ENCODE measurements around the gene ERBB4.

The ERBB4 gene

DNA sequence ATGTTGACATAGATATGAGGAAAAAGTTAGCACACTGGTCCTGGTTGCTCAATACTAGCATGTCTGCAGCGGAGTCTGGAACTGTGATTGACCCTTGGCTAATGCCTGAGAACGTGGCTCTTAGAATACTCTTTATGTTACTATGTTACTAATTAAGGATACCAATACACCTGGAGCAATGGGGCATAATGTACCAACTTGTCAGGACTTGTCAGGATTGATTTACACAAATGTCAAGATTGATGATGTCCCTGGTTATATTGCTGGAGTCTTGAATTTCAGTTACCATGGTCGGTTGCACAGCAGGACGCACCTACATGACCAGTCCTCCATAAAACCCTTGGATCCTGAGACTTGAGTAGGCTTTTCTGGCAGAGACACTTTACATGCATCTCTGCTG is 1171.3 kb downstream of the ERBB4 start:
- no peak for FAIRE-seq
- no peak for DNase-seq (ENCODE audit: low spot score)

DNA sequence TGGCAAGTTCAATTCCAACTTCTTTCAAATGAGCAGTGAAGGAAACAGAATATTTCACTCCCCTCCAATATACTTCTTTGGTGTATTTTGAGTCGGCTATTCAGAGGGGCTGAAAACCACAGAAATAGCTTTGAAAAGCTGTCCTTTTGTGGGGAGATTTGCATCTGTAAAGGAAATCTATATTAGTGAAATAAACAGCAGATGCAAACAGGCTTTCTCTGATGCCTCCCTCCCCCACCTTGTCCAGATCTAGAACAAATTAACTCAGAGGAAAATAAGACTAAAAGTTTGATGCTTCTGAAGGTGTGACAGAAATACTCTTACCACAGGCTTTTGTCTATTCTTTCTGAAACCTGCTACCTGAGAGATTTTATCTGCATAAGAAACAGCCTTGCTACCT is 1173.7 kb downstream of the ERBB4 start:
- FAIRE-seq (no peak), DNase-seq (ENCODE audit: low spot score) (no peak)

DNA sequence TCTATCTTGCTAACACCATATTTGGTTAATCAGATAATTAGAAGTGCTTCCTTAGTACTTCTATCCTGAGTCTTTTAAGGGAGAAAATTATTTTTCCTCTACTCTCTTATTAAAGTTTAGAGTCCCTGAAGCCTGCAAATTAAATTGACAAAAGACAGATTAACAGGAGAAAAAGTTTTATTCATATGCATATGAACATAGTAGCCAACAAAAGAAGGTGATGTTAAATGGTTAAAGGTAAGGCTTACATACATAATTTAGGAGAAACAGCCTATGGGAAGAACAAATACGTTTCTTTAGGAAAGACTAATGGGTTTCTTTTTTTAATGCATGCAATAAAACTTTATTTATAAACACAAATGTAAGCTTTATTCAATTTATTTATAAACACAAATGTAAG is 1177.2 kb downstream of the ERBB4 start:
- FAIRE-seq (no peak), DNase-seq (ENCODE audit: low spot score) (no peak)

DNA sequence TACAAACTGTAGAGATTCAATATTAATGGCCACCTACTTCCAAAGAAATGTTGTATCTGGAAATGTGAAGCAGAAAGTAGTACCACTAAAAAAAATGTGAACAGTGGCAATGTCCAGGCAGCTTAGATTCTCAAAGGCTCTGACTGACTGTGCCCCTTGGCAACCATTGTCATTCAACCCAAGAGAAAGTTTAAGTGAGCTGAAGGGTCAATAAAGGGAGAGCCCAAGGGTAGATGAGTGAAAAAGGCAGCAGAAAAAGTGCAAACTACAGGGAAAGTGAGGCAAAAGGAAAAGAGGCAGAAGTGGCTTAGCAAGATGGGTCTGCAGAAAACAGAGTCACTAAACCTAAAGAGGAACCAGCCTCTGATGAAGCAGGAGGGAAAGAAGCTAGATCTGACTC is 1179.3 kb downstream of the ERBB4 start:
- FAIRE-seq (no peak), DNase-seq (ENCODE audit: low spot score) (no peak)

DNA sequence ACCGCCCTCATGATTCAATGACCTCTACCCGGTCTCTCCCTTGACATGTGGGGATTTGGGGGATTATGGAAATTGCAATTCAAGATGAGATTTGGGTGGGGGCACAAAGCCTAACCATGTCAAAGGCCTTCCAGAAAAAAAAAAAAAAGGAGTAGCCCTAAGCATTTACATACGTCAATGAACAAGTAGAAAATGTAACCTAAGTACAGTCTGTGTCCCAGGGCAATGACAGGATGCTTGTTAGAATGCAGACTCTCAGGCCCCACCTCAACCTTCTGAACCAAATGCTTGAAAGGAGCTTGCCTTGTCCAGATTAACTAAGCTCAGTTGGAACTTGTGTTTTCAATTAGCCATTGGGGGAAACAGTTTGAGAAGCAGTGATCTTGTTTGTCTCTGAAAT is 1180.1 kb downstream of the ERBB4 start:
- FAIRE-seq = no peak

DNA sequence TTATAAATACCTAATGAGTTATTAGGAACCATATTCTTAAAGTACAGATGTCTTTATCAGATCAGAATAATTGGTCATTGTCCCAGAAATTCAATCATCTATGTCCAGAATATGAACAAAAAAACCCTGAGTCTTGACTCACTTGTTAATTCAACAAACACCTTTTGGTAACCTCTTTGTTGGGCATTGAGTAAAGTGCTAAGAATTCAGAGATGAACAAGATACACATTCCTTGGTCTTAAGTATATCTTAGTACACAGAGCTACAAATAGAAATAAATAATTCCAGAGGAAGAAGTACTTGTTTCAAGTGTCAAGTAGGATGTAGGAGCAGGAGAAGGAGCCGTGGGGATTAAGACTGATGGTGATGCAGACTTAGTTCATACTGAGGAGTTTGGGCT is 1184.1 kb downstream of the ERBB4 start:
- no peak for FAIRE-seq
- DNase-seq (ENCODE audit: low spot score) = no peak

More for the DNA sequence above, 1180.1 kb downstream of the ERBB4 start:
- DNase-seq (ENCODE audit: low spot score) = no peak

DNA sequence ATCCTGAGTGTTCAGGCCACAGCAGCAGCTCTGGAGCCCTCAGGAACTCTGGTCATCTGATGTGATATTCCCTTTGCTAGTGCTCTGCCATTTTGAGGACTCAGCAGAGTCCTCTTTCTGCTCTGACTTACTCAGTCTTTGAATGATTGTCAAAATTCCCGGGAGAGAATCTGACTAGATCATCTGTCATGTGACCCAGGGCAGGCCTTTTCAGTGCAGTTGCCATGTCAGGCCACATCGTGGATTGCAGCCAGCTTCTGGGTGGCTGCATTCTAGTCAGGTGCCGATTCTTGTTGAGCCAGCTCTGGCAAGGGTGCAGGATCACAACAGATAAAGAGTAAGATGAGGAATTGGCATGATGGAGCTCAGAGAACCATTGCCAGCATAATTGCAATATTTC is 1186.6 kb downstream of the ERBB4 start:
- FAIRE-seq (no peak), DNase-seq (ENCODE audit: low spot score) (no peak)

DNA sequence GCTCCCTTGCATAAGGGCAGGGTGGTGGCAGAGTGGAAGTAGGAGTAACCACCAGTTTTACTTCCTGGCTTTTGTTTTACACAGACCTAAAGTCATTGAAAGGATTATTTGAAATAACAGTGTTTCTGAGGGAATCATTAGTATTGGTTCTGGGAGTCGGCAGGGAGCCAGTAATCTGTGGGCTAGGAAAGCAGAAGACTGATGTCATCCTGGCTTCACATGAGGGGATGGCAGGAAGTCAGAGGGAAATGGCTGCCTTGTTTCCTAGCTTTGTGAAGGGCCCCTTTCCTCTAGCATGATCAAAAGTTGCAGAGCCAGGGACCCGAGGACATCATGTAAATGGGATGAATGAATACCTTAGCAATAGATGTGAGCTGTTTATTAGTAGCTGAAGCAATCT is 1189.6 kb downstream of the ERBB4 start:
- DNase-seq (ENCODE audit: low spot score) (no peak), FAIRE-seq (no peak)

DNA sequence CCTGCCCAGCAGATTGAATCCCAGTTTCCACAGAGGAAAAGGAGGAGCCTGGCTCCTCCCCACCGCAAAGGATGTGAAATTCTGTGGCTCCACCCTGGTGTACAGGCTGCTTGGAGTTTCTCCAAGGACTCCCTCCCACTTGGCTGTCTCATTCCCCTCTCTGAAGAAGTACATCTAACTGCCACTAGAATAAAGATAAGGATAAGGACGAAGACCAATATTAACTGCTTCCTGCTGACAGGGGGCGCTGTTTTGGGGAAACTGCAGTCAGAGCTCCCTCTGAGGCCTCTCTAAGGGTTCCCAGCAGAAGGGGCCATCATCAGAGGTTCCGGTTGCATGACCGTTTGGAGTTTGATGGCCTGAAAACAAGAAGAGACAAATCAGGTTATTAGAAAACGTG is 1191.3 kb downstream of the ERBB4 start:
- FAIRE-seq = no peak
- DNase-seq (ENCODE audit: low spot score) = no peak

DNA sequence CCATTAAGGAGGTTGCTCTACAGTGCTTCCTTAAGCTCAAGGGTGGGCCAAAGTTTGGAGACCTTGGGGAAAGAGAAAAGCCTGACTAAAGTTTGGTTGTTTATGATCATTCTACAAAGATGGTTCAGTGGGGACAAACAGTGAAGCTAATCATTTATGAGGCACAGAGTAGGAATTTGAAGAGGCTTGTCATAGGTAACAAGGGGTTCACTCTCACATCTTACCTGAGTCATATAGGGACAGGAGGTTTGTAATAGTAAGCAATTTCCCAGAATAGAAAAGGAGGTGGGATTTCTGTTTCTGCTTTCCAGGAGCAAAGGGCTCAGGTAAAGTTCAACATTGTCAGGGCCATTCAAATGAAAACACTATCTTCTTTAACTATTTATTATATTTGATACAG is 1194.3 kb downstream of the ERBB4 start:
- no peak for FAIRE-seq
- DNase-seq (ENCODE audit: low spot score) = no peak

DNA sequence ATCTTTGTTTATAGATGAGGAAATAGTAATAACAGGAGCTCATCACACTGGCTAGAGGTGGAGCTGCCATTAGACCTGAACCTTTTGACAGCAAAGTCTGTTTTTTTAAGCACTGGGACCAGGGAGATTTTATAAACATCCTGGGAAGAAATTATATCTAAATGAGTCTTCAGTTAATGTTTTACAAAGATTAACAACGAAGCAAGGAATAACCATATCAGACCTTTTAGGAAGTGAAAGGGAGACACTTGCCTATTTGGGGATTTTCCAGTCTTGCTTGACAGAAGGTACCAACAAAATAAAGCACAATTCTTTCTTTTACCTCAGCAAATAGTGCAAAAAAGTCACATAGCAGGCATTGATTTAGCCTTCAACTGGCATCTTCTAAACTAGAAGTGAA is 1205.2 kb downstream of the ERBB4 start:
- FAIRE-seq = no peak
- no peak for DNase-seq (ENCODE audit: low spot score)

DNA sequence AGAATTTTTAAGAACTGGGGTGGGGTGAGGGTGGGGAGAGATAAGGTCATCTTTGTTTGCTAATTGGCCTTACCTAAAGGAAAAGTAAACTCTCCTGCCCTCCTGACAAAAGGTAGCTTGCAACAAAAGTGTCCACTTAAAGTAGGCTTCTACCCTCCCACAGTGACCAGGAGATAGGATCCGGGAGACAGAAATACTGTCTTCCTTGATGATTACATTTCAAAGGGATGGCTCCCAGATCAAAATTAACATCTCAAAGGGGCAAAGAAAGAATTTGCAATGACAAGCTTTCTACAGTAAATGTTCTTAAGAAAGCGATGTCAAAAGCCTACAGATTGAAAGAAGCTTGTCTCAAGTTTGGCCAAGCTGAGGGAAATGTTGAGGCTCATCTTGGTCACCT is 1206.9 kb downstream of the ERBB4 start:
- DNase-seq (ENCODE audit: low spot score) (no peak), FAIRE-seq (no peak)

DNA sequence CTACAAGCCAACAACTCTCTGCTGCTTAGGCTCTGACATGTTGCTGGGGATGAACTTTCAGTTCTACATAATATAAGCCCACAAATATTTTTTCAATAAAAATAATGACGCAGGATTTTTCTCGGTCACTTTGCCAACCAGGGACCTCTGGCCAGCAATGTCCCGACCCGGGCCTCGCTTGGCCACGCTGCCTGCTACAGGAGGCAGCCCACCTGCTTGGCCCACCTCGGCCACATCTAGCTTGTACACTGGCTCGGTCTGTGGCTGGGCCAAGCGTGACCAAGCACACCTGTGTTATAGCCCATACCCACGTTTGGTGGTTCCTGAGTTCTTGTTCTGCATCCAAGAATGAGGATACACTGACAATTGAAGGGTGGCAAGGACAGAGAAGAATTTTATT is 1208.7 kb downstream of the ERBB4 start:
- no peak for DNase-seq (ENCODE audit: low spot score)
- no peak for FAIRE-seq

DNA sequence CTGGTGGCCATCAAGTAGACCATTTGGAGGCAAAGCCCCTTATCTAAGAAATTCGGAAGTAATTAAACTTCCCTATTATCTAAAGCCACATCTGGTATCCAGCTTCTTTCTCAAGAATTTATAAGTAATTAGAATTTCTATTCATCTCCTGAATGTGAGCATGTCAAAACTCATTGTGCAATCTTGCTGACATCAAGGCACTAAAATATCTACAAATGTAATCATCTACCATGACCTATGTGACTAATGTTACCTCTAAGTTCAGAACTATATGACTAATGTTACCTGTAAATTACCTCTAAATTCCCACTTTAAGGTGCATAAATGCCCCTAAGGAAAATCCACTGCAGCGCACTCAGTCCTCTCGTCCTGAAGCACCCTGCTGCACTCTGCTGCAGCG is 1209.2 kb downstream of the ERBB4 start:
- DNase-seq (ENCODE audit: low spot score) (no peak), FAIRE-seq (no peak)

DNA sequence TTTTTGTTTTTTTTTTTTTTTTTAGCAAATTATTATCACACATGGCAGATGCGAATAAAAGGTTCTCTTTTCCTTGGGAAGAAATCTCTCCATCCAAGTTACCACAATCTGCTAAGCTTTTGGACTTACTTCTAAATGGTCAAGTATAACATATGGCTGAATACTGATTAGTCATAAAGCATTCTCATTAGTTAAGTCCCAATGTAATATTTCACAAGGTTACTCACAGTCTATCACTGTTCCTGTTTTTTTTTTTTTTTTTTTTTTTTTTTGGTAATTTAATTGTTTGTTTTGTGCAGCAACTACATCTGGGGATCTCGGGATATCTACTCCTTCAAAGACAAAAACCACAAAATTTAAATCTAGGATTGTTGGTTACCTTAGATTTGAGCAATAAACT is 1210.5 kb downstream of the ERBB4 start:
- DNase-seq (ENCODE audit: low spot score) (no peak), FAIRE-seq (no peak)
